HG02588 (cell line): ENCODE data around the gene ANKRD53.
"Not testable (repeated sequence)": the region's sequence is repeated elsewhere in the genome, so short reads cannot be mapped to it uniquely, and the experiment has no call there.

Experiments
- ATAC-seq: cut with Tn5 transposase; IDR thresholded peaks from one replicate; pipeline ENCODE4 v1.9.1; 2021; ENCODE audit warnings: mild to moderate bottlenecking, moderate library complexity; ENCODE audit not compliant: unreplicated experiment

ANKRD53 gene

GRCh38 chr2:70988151-70988550 lies 9.7 kb downstream of the ANKRD53 start:
- no peak for ATAC-seq

GRCh38 chr2:70988726-70989648 lies 10.6 kb downstream of the ANKRD53 start:
- no peak for ATAC-seq

GRCh38 chr2:70990216-70990615 lies 11.8 kb downstream of the ANKRD53 start:
- ATAC-seq, result no peak

- no peak for ATAC-seq
Measured at GRCh38 chr2:70991142-70991541, 12.7 kb downstream of the ANKRD53 start.

- no peak for ATAC-seq
Measured at GRCh38 chr2:70991742-70992141, 13.3 kb downstream of the ANKRD53 start.

GRCh38 chr2:70992945-70993853 lies 14.8 kb downstream of the ANKRD53 start:
- ATAC-seq, result no peak

GRCh38 chr2:70994009-70994698 lies 15.7 kb downstream of the ANKRD53 start:
- ATAC-seq, result peak; percentile 21

- peak; percentile 97 for ATAC-seq
Measured at GRCh38 chr2:70994699-70995425, 16.4 kb downstream of the ANKRD53 start, which contains the start of gene TEX261. Gene TEX261 (minus strand): TSS chr2:70994873. CDS start chr2:70994757, 116 bp downstream.

GRCh38 chr2:70995426-70995729 lies 16.9 kb downstream of the ANKRD53 start:
- peak; percentile 42 for ATAC-seq

GRCh38 chr2:70998885-70999284 lies 20.5 kb downstream of the ANKRD53 start:
- ATAC-seq, result not testable (repeated sequence)

- no peak for ATAC-seq
Measured at GRCh38 chr2:70999362-70999761, 20.9 kb downstream of the ANKRD53 start.

GRCh38 chr2:70999931-71000330 lies 21.5 kb downstream of the ANKRD53 start:
- not testable (repeated sequence) for ATAC-seq

GRCh38 chr2:71000780-71001591 lies 22.6 kb downstream of the ANKRD53 start:
- peak; percentile 95 for ATAC-seq

GRCh38 chr2:71001592-71001927 lies 23.1 kb downstream of the ANKRD53 start:
- no peak for ATAC-seq

- no peak for ATAC-seq
Measured at GRCh38 chr2:71001981-71002570, 23.6 kb downstream of the ANKRD53 start.

GRCh38 chr2:71003396-71003795 lies 25.0 kb downstream of the ANKRD53 start:
- no peak for ATAC-seq

GRCh38 chr2:71003966-71004755 lies 25.7 kb downstream of the ANKRD53 start:
- no peak for ATAC-seq

- no peak for ATAC-seq
Measured at GRCh38 chr2:71004857-71005256, 26.4 kb downstream of the ANKRD53 start.
